GM18868 (cell line): ENCODE measurements around the gene SPX.

Experiments used
- ATAC-seq: cut with Tn5 transposase; IDR thresholded peaks from one replicate; pipeline ENCODE4 v1.9.1; 2021; ENCODE audit warnings: mild to moderate bottlenecking, moderate library complexity; ENCODE audit not compliant: unreplicated experiment

Gene SPX

DNA sequence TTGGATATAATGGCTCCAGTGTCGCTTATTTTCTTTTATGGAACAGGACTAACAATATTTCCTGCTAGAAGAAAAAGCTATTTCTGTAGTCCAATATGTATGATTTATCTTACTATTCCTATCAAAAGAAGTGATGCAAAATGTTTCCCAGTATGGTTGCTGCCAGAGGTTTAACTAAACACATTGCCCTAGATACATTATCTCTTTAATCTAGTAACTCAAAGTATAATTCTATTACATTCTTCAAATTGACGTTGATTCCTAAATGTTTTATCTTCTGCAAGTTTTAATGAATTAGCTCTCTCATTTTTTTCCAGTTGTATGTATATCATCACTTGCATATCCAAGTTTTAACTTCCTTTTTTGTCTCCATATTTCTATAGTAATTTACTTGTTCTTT lies 50.3 kb downstream of the SPX start:
- ATAC-seq: no peak

DNA sequence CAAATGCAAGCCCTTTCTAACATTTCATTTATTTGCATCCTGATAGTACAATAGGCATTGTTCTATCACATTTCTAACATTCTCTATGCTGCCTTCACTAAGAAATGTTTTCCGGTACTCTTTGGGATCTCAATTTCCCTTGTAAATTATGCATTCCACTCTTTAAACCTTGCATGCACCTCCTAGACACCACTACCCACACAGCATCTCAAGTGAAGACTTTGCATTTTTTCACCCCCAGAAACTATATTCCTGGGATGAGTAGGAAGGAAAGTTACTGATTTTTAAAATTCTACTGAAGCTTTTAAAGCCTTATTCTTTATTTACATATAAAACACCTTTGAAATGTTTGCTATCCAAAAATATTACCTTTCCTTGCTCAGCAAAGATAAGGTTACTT lies 51.4 kb downstream of the SPX start:
- no peak for ATAC-seq

DNA sequence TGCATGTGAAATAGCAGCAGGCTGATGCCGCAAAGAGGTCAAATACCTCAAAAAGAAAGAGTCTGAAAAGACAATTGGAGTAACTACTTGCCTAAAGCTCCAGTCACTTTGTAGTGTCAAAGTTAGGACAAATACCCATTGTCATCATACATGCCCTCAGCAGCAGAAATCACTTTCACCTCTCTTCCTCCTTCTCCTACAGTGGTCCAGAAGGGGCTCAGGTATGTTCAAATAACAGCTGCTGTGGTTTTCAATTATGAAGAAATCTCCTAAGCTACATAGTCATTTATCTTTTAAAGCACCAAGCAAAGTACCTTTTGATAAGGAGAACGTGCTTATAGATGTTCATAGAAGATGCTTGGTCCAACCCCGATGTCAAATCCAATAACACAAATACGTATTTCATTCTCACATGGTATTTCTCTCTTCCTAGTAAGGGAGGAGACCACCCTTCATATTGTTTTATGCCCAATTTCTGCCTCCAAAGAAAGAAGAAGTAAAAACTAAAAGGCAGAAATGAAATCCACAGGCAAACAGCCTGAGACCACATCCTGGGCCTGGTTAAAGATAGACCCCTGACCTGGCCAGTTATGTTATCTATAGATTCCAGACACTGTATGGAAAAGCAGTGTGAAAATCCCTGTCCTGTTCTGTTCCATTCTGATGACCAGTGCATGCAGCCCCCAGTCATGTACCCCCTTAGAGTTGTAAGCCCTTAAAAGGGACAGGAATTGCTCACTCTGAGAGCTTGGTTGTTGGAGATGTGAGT lies 54.8 kb downstream of the SPX start:
- no peak for ATAC-seq
